Globus pallidus (tissue), 1 donor: ENCODE results near the gene LMTK3.
A peak's percentile ranks its signal among the peaks of the same experiment; 100 is the strongest.
"Not testable (repeated sequence)": the region's sequence is repeated elsewhere in the genome, so short reads cannot be mapped to it uniquely, and the experiment has no call there.

Experiments used
- DNase-seq: peaks from one replicate; pipeline ENCODE4 v3.0.0-alpha.2; 2015; ENCODE audit warnings: low spot score

The LMTK3 gene

DNA sequence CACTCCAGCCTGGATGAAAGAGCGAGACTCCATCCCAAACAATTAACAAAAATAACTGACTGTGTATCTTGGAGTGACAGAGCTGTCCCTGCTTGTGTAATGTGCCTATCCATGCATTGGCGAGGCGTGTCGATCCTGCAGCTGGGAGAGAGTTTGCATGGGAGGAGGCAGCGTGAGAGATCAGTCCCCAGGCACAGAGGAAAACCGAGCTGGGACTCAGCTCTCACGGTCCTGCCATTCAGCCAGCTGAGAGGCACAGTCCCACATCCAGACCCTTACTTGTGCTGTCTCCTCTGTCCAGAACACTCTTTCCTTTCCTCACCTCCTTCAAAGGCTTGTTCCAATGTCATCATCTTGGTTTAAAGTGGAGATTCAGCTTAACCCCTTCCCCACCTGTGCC, 28.5 kb upstream of the LMTK3 start:
- DNase-seq = no peak

DNA sequence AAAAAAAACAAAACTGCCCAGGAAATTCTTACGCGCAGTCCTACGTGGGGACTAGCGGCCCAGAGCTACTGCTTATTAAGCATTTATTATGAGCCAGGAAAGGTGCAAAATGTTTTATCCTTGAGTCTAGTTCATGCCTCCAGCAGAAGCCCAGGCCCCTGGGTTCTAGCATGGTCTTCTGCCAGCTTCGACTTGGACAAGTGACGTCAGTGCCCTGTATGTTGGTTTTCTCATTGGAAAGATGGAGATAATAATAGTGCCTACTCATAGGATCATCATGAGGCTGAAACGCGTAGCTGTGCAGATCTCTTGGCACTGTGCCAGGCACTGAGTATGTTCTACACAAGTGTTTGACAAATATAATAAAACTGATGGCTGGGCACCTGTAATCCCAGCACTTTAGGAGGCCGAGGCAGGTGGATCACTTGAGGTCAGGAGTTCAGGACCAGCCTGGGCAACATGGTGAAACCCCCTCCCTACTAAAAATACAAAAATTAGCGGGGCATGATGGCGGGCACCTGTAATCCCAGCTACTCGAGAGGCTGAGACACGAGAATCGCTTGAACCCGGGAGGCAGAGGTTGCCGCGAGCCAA, 28.0 kb upstream of the LMTK3 start:
- no peak for DNase-seq

GRCh38 chr19:48538057-48538456, 26.4 kb upstream of the LMTK3 start:
- not testable (repeated sequence) for DNase-seq

DNA sequence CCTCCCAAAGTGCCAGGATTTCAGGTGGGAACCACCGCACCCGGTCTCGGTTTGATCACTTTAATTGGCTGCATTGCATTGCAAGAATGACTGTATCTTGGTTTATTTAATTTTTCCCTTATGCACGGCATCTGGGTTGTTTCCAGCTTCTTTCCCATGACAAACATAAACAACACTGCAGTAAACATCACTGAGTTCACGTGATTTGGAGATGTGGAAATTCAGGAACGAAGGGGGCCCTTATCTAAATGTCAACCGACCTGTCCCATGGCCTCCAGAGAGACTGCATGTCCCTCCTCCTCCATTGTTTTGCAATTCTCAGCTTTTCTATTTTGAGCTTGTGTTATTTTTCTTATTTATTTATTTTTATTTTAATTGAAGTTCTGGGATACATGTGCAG, 25.9 kb upstream of the LMTK3 start:
- DNase-seq = no peak

- DNase-seq = no peak
Measured at GRCh38 chr19:48533770-48534169, 22.1 kb upstream of the LMTK3 start.

DNA sequence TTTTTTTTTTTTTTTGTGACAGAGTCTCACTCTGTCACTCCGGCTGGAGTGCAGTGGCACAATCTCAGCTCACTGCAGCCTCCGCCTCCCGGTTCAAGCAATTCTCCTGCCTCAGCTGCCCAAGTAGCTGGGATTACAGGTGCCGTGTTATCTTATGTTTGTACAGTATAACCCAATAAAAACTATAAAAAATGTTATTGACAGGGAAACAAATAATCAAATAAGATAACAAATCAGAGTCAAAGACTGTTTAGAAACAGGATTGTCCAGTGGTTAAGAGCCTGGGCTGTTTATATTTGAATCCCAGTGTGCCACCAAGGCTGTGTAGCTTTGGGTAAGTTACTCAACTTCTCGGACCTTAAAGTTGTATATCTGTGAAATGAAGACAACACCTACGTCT, 19.1 kb upstream of the LMTK3 start:
- no peak for DNase-seq

DNA sequence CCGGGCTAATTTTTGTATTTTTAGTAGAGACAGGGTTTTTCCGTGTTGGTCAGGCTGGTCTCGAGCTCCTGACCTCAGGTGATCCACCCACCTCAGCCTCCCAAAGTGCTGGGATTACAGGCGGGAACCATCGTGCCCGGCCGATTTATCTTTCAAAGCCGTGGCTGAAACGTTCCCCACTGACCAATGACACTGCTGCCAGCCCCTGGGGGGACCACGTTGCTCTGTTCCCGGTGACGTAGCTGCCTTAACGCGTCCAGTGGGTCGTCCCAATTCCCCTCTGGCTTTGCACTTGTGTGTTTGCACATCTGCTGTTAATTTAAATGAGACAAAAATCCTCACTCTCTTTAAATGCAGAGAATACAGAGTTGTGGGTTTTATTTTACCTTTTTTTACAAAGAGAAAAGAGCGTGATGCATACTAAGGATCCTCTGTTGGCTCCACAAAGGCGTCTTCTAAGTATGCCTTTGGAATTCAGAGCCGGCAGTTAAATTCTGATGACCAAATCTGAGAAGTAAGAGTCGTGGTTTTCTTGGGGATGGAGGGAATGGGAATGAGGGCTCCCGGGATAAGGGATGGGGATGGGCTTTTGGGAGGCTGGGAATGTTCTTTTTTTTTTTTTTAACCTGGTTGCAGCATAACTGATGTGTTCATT, 18.6 kb upstream of the LMTK3 start:
- DNase-seq = no peak

DNA sequence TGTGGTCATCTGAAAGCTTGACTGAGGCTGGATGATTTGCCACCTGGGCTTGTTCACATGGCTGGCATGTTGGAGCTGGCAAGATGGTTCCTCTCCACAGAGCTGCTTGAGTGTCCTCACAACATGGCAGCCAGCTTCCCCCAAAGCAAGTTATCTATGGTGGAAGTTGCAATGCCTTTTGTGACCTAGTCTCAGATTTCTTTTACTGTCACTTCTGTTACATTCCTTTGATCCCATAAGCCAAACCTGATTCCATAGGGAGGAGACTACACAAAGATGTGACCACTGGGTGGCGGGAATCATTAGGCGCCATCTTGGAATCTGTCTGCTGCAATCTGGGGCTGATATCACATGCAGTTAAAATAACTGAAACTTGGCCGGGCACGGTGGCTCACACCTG, 17.5 kb upstream of the LMTK3 start:
- no peak for DNase-seq

GRCh38 chr19:48524732-48525131, 13.1 kb upstream of the LMTK3 start:
- DNase-seq = no peak

GRCh38 chr19:48524221-48524620, 12.6 kb upstream of the LMTK3 start:
- DNase-seq = no peak

- DNase-seq = no peak
Measured at GRCh38 chr19:48520134-48520533, 8.5 kb upstream of the LMTK3 start.

DNA sequence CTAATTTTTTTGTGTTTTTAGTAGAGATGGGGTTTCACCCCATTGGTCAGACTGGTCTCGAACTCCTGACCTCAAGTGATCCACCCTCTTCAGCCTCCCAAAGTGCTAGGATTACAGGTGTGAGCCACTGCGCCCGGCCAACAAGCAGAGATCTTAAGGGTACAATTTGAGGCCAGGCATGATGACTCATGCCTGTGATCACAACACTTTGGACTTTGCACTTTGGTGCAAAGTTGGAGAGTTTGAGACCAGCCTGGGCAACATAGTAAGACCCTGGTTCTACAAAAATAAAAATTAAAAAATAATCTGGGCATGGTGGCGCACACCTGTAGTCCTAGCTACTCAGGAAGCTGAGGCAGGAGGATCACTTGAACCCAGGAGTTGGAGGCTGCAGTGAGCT, 7.8 kb upstream of the LMTK3 start:
- DNase-seq = not testable (repeated sequence)

- no peak for DNase-seq
Measured at GRCh38 chr19:48518207-48518606, 6.6 kb upstream of the LMTK3 start.

DNA sequence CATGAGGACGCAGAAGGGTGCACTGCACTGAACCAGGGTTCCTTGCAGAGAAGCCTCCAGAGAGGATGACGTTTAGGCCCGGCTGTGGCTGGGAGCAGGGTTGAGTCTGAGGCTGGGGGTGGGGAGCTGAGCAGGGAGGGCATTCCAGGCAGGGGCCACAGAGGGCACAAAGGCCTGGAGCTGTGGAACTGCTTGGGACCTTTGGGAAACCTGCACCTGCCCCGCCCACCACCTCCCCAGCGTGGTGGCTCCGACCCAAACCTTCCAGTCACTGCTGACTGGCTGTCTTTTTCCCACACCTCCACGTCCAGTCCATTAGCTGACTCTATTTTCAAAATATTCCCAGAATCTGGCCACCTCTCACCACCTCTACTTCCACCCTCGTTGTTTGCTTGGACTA, 4.9 kb upstream of the LMTK3 start:
- no peak for DNase-seq

DNA sequence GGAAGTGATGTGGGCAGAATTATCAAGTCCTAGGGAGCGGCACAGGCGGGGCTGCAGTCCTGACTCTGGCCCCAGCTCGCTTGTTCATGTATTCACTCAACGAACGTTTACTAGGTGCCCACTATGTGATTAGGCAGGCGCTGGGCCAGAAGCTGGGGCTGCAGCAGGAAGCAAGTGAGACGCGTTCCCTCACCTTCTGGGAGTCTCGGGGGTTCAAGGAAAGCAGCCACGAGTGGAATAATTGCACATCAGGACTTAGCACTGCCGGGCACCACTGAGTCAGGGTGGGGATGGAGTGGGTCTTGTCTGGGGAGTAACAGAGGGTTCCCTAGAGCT, 2.5 kb upstream of the LMTK3 start:
- no peak for DNase-seq

GRCh38 chr19:48513289-48514122, 1.9 kb upstream of the LMTK3 start:
- peak; percentile 85 for DNase-seq

GRCh38 chr19:48512504-48513288, 1.1 kb upstream of the LMTK3 start:
- no peak for DNase-seq

GRCh38 chr19:48511321-48511731, 309 bp downstream of the LMTK3 start:
- DNase-seq = no peak

DNA sequence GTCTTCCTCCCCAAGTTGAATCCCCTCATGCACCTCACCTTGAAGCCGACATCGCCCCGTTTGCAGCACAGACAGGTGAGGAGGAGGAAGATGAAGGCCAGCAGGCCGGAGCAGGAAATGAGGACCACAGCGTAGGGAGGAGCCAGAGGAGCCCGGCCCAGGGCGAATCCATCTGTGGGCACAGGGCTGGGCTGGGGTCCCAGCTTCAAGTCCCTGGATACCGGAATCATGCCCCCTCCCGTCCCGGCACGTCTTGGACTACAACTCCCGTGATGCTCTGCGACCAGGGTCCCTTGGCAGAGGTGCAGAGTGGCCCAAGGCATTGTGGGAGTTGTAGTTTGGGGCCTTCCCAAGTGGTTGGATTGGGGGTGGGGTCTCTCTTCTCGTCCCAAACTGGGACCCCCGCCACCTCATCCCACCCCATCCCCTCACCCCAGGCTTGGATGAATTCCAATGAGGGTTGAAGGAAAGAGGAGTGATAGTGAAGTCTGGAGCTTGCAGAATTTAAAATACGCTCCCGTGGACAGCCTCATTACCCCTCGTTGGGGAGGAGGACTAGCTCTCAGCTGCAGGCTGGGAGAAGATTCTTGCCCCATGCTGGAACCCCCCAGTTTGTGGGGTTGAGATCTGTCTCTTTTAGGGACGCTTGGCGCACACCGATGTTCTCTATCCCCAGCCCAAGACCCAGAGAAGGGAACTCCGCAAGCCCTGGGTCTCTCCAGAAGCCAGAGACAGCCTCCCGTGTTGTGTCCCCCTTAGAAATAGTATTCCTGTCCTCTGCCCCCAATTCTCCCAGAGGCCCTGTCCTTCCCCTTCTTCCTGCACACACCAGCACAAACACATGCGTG, 990 bp downstream of the LMTK3 start:
- peak; percentile 83 for DNase-seq

GRCh38 chr19:48509467-48510194, 2.0 kb downstream of the LMTK3 start:
- no peak for DNase-seq
